Activated CD4-positive, alpha-beta memory T cell treated with anti-CD3 and anti-CD28 coated beads, Interleukin-2, amount 10 ng/mL, durations not matched to agents 7 days and 5 days (primary cell): ENCODE data around the gene ATXN10. TPM values are rescaled to one million over a fixed set of nuclear protein-coding genes. Genes with fewer than 3 reads are reported as not detected.

Experiments used
- CTCF ChIA-PET: fragments of 350-600 bp; sonication (Branson Sonifier 250); formaldehyde crosslinking; loops from one replicate; lab custom pipeline; 2021; ENCODE audit warnings: antibody characterized with exemption, inconsistent platforms; lab: Charles Lee
- POLR2A ChIA-PET: fragments of 350-600 bp; sonication (Branson Sonifier 250); formaldehyde crosslinking; loops from one replicate; lab custom pipeline; 2021; ENCODE audit warnings: antibody characterized with exemption; lab: Charles Lee
- DNase-seq: peaks from one replicate; pipeline ENCODE4 v3.0.0-alpha.2; 2020
- H3K27ac Mint-ChIP-seq: one replicate; pipeline ENCODE4 v1.8.0; 2021; ENCODE audit warnings: mild to moderate bottlenecking, mixed read lengths
- H3K27me3 Mint-ChIP-seq: one replicate; pipeline ENCODE4 v1.8.0; 2021; ENCODE audit warnings: mixed read lengths
- H3K36me3 Mint-ChIP-seq: one replicate; pipeline ENCODE4 v1.8.0; 2021; ENCODE audit warnings: low read depth, mixed read lengths
- H3K4me1 Mint-ChIP-seq: one replicate; pipeline ENCODE4 v1.8.0; 2021; ENCODE audit warnings: mixed read lengths
- H3K4me3 Mint-ChIP-seq: one replicate; pipeline ENCODE4 v1.8.0; 2021; ENCODE audit warnings: mild to moderate bottlenecking, mixed read lengths
- H3K9me3 Mint-ChIP-seq: one replicate; pipeline ENCODE4 v1.8.0; 2021; ENCODE audit warnings: mixed read lengths
- total RNA-seq, 2 experiments: library from RNA; stranded (reverse); gene quantifications; one replicate each; pipeline ENCODE4 v1.2.3, GENCODE V29; 2021

Gene ATXN10
- total RNA-seq, 2 experiments from 2014 or later: 84.5 to 92.6 TPM

- H3K27me3 Mint-ChIP-seq: no peaks in the 10 kb centered on the region
- no peaks in the 10 kb centered on the region for H3K9me3 Mint-ChIP-seq
- H3K27ac Mint-ChIP-seq: no peak overlapping the region
- no peak overlapping the region for H3K4me3 Mint-ChIP-seq
- peaks cover 5% of the 10 kb centered on the region for H3K4me1 Mint-ChIP-seq
- peaks cover 9% of the 10 kb centered on the region for H3K36me3 Mint-ChIP-seq
- ChIA-PET POLR2A (no interaction called here), CTCF (no interaction called here)
- DNase-seq: no peak
Observed at GRCh38 chr22:45768490-45768889, 96.9 kb downstream of the ATXN10 start.

DNA sequence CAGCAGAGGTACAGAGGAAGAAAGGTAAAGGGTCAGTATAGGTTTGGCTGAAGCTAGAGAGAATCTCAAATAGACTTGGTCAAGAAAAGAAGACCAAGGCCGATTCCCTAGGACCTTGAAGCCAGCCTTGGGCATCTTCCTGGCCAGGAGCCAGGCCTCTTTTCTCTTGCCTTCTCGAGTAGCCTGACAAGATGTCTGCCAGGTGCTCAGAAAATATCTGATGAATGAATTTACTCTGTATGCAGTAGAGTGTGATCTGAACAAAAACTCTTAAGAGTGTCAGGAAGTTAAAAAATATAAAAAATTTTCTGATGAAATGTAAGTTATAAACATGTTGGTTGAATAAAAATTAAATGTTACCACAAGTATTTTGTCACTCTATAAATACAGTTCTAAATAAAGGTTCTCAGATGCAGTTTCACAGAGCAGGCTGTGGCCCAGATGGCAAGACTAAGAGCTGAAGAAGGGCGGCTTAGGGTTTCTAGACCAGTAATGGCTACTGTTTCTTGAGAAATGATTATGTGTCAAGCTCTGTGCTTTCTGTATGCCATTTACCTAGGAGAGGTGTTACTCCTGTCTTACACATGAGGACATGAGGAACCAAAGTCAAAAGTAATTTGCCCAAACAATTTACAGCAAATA lies 98.1 kb downstream of the ATXN10 start:
- H3K9me3 Mint-ChIP-seq: no peaks in the 10 kb centered on the region
- no peaks in the 10 kb centered on the region for H3K4me1 Mint-ChIP-seq
- H3K27ac Mint-ChIP-seq: no peak overlapping the region
- peaks cover 9% of the 10 kb centered on the region for H3K36me3 Mint-ChIP-seq
- no peak overlapping the region for H3K4me3 Mint-ChIP-seq
- DNase-seq: no peak
- ChIA-PET CTCF (no interaction called here), POLR2A (no interaction called here)
- no peaks in the 10 kb centered on the region for H3K27me3 Mint-ChIP-seq

DNA sequence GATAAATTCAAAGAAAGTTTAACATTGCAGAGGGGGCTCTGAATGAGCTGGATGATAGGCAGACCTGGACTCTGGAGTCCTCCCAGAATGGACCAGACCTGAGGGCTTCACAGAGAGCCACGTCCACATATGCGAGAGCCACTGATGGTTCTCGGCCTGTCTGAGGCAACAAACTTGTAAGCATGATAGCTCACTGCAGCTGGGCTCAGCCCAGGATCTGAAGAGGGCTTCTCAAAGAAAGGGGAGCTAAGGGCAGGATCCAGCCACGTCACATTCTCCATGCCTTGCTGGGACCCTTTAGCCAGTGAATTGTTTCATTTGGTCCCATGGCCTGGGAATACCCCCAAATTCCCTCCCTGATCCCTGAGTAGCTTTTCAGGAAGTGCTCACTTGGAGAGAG lies 98.9 kb downstream of the ATXN10 start:
- no peak for DNase-seq
- no peaks in the 10 kb centered on the region for H3K27me3 Mint-ChIP-seq
- H3K27ac Mint-ChIP-seq: no peak overlapping the region
- H3K4me3 Mint-ChIP-seq: no peak overlapping the region
- peaks cover 9% of the 10 kb centered on the region for H3K36me3 Mint-ChIP-seq
- H3K4me1 Mint-ChIP-seq: no peaks in the 10 kb centered on the region
- CTCF ChIA-PET: no interaction called here
- POLR2A ChIA-PET: no interaction called here
- H3K9me3 Mint-ChIP-seq: no peaks in the 10 kb centered on the region

DNA sequence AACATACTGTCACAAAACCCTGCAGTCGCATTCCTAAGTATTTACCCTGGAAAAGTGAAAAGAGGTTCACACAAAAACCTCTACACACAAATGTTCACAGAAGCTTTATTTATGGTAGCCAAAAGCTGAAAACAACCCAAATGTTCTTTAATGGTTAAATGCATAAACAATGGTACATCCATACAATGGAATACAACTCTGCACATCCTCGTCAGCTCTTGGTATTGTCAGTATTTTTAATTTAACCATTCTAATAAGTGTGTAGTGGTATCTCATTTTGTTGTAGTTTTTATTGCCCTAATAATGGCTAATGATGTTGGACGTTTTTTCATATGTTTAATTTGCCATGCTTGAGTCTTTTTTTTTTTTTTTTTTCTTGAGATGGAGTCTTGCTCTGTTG lies 99.4 kb downstream of the ATXN10 start:
- ChIA-PET POLR2A (no interaction called here), CTCF (no interaction called here)
- Mint-ChIP-seq H3K36me3 (peaks cover 9% of the 10 kb centered on the region), H3K9me3 (no peaks in the 10 kb centered on the region), H3K27me3 (no peaks in the 10 kb centered on the region), H3K27ac (no peak overlapping the region), H3K4me3 (no peak overlapping the region), H3K4me1 (no peaks in the 10 kb centered on the region)
- DNase-seq: no peak

GRCh38 chr22:45771711-45772110 lies 100.1 kb downstream of the ATXN10 start:
- Mint-ChIP-seq H3K4me1 (no peaks in the 10 kb centered on the region), H3K36me3 (peaks cover 9% of the 10 kb centered on the region), H3K9me3 (no peaks in the 10 kb centered on the region), H3K27me3 (no peaks in the 10 kb centered on the region), H3K4me3 (no peak overlapping the region), H3K27ac (no peak overlapping the region)
- ChIA-PET CTCF (no interaction called here), POLR2A (no interaction called here)
- no peak for DNase-seq

DNA sequence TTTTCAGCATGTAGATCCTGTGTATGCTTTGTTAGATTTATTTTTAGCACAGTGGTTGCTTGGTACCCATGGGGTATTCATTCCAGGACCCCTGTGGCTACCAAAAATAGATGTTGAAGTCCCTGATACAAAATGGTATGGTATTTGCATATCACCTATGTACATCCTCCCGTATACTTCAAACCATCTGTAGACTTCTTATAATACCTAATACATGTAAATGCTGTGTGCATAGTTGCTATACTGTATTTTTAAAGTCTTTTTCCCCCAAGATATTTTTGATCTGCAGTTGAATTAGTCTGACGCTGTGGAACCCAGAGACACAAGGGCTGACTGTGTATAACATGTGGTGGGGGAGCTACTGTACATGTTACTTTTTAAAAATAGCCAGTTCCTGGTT lies 101.1 kb downstream of the ATXN10 start:
- H3K4me3 Mint-ChIP-seq: no peak overlapping the region
- H3K27ac Mint-ChIP-seq: no peak overlapping the region
- DNase-seq: no peak
- ChIA-PET CTCF (no interaction called here), POLR2A (no interaction called here)
- no peaks in the 10 kb centered on the region for H3K9me3 Mint-ChIP-seq
- H3K27me3 Mint-ChIP-seq: no peaks in the 10 kb centered on the region
- H3K4me1 Mint-ChIP-seq: no peaks in the 10 kb centered on the region
- peaks cover 9% of the 10 kb centered on the region for H3K36me3 Mint-ChIP-seq

DNA sequence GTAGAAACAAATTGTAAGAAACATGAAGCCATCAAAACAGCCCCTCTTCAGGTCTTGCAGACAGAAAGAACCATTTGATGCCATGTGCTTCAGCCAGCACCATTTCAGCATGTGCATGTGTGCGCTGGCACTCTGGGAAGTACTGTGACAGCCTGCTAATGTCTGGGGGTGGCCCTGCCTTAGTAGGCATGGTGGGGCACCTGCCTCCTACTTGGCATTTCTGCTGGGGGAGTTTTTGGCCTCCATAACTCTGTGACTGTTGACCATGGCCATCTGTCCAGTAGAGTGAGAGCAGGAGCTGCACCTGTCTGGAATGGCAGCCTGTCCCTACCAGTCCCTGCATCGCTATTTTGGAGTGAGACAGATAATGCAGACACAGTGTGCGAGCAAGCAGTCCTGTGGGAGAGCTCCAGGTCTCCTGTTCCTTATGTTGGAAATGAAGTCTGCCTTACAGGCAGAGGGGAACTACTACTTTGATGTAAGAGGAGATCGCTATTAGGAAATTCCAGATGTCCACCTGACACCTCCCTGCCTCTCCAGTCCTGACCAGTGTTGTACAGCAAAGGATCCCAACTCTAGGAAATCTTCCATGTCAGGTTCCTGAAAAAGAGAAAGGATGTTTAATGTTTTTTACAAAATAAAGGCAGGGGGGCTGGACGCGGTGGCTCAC lies 102.5 kb downstream of the ATXN10 start:
- no peaks in the 10 kb centered on the region for H3K4me1 Mint-ChIP-seq
- POLR2A ChIA-PET: no interaction called here
- H3K36me3 Mint-ChIP-seq: peaks cover 7% of the 10 kb centered on the region
- no peaks in the 10 kb centered on the region for H3K9me3 Mint-ChIP-seq
- no peak overlapping the region for H3K27ac Mint-ChIP-seq
- no peak overlapping the region for H3K4me3 Mint-ChIP-seq
- DNase-seq: no peak
- H3K27me3 Mint-ChIP-seq: no peaks in the 10 kb centered on the region
- CTCF ChIA-PET: no interaction called here

DNA sequence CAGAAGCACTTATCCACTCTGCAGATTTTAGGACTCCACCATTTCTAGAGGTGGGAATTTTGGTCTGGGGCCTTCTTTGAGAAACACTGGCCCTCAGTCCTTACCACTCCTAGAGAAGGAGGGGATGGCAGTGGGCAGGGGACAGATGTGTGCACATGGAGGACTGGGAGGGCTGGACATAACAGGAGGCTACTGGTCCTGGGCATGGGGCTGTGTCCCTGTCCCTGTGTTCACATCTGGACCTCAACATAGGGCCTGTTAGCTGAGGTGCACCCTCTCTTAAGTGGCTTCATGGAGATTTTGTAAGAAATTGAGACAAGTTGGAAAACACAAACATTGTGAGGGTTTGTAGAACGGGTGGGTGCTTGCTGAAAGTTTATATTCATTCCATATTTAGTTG lies 103.4 kb downstream of the ATXN10 start:
- Mint-ChIP-seq H3K27ac (no peak overlapping the region), H3K4me1 (no peaks in the 10 kb centered on the region), H3K27me3 (no peaks in the 10 kb centered on the region), H3K36me3 (peaks cover 3% of the 10 kb centered on the region), H3K9me3 (no peaks in the 10 kb centered on the region), H3K4me3 (no peak overlapping the region)
- POLR2A ChIA-PET: no interaction called here
- DNase-seq: no peak
- CTCF ChIA-PET: no interaction called here

DNA sequence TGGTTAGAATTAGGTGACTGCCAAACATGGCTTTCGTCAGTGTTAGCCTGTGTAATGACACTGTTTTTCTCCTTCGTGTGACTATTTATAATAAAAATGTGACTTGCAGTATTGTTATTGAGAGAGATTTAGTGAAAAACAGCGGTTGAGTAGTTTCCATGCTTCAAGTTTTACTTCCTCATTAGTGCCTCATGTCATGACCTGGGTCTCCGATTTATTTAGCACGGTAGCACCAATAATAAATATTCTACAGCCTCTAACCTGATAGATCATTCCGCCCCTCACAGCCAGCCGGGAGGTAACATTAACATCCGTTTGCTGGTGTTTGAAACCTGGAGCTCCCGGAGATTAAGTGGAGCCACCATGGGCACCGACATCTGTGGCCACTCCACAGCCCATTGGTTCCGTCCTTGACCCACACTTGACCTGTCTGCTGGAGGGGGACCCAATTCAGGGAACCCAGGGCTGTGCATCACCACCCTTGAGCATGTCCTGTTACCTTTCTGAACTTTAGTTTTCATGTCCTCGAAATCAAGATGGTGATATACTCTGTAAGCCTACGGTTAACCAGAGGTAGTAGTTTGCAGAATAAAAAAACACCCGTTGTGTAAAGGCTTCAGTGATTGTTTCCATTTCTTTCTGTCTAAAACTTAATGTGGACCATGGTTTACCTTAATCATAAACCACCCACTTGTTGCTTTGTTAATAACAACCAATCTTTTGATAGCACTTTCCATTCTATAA lies 104.1 kb downstream of the ATXN10 start:
- POLR2A ChIA-PET: no interaction called here
- CTCF ChIA-PET: no interaction called here
- Mint-ChIP-seq H3K4me3 (no peak overlapping the region), H3K9me3 (no peaks in the 10 kb centered on the region), H3K27me3 (no peaks in the 10 kb centered on the region), H3K4me1 (no peaks in the 10 kb centered on the region), H3K36me3 (no peaks in the 10 kb centered on the region), H3K27ac (no peak overlapping the region)
- no peak for DNase-seq

- Mint-ChIP-seq H3K4me3 (no peak overlapping the region), H3K27ac (no peak overlapping the region), H3K36me3 (no peaks in the 10 kb centered on the region), H3K4me1 (no peaks in the 10 kb centered on the region), H3K9me3 (no peaks in the 10 kb centered on the region), H3K27me3 (no peaks in the 10 kb centered on the region)
- CTCF ChIA-PET: no interaction called here
- POLR2A ChIA-PET: no interaction called here
- DNase-seq: no peak
Observed at GRCh38 chr22:45776313-45776585, 104.6 kb downstream of the ATXN10 start.

DNA sequence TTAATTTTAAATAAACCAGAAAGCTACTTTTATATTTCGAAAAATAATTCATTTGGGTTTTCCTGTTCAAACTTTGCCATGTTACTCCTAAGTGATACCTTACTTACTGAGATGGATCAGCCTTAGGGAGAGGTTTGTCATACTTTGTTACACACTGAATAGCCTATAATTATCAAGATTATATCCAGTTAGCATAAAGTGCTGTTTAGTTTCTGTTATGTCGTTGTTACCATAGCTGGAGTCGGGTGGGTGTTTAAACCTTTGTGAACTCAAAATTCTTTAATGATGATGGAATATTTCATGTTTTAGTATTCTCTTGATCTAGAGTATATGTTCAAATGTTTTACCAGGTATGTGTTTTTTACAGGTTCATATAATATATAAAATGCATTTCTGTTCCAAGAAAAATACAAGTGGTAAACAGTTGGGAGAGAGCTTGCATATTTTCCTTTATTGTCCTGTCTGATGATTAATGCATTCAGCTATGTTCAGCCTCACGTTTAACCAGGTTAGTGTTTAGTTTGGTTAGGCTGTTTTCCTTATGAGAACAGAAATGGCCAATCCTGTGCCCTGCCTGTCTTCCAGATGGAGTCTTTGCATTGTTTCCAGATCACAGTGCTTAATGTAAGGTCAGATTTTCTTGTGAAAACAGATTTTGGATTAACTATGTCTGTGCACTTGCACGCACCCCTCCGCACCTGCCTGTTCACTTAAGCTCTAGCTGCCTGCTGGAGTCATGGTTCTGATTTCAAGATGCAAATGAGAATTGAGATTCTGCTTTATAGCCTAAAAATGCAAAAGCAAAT lies 105.6 kb downstream of the ATXN10 start:
- DNase-seq: no peak
- no peak overlapping the region for H3K27ac Mint-ChIP-seq
- POLR2A ChIA-PET: interaction anchor here (0.8 kb wide), 1 partner anchor 11 kb away, joined by 3 read pairs; no protein-coding TSS in a partner anchor
- H3K9me3 Mint-ChIP-seq: no peaks in the 10 kb centered on the region
- no peaks in the 10 kb centered on the region for H3K27me3 Mint-ChIP-seq
- H3K4me1 Mint-ChIP-seq: no peaks in the 10 kb centered on the region
- no peaks in the 10 kb centered on the region for H3K36me3 Mint-ChIP-seq
- CTCF ChIA-PET: interaction anchor here (1.2 kb wide), 1 partner anchor 16 kb away, joined by 3 read pairs; no protein-coding TSS in a partner anchor
- no peak overlapping the region for H3K4me3 Mint-ChIP-seq

GRCh38 chr22:45777852-45778375 lies 106.3 kb downstream of the ATXN10 start:
- no peak for DNase-seq
- H3K4me1 Mint-ChIP-seq: no peaks in the 10 kb centered on the region
- ChIA-PET CTCF (interaction anchor here (1.2 kb wide), 1 partner anchor 16 kb away, joined by 3 read pairs; no protein-coding TSS in a partner anchor), POLR2A (interaction anchor here (0.8 kb wide), 1 partner anchor 11 kb away, joined by 3 read pairs; no protein-coding TSS in a partner anchor)
- no peak overlapping the region for H3K27ac Mint-ChIP-seq
- H3K36me3 Mint-ChIP-seq: no peaks in the 10 kb centered on the region
- no peaks in the 10 kb centered on the region for H3K9me3 Mint-ChIP-seq
- H3K27me3 Mint-ChIP-seq: no peaks in the 10 kb centered on the region
- H3K4me3 Mint-ChIP-seq: no peak overlapping the region

- no peak overlapping the region for H3K4me3 Mint-ChIP-seq
- POLR2A ChIA-PET: no interaction called here
Observed at GRCh38 chr22:45781459-45781858, 109.8 kb downstream of the ATXN10 start.

More at GRCh38 chr22:45781459-45781858, 109.8 kb downstream of the ATXN10 start:
- Mint-ChIP-seq H3K9me3 (no peaks in the 10 kb centered on the region), H3K4me1 (no peaks in the 10 kb centered on the region), H3K27me3 (no peaks in the 10 kb centered on the region), H3K36me3 (no peaks in the 10 kb centered on the region), H3K27ac (no peak overlapping the region)
- CTCF ChIA-PET: no interaction called here
- no peak for DNase-seq
